Measurements from ENCODE around the gene DCAF6.
"Not testable (repeated sequence)": the region's sequence is repeated elsewhere in the genome, so short reads cannot be mapped to it uniquely, and the experiment has no call there.

The DCAF6 gene

GRCh38 chr1:168035345-168035744 is 98.9 kb downstream of the DCAF6 start:
- DNase-seq: no peak

GRCh38 chr1:168042362-168042761 is 105.9 kb downstream of the DCAF6 start:
- DNase-seq: no peak

GRCh38 chr1:168045311-168045710 is 108.8 kb downstream of the DCAF6 start:
- DNase-seq: no peak

GRCh38 chr1:168050307-168050706 is 113.8 kb downstream of the DCAF6 start:
- DNase-seq: no peak

- no peak for DNase-seq
Observed at GRCh38 chr1:168050880-168051279, 114.4 kb downstream of the DCAF6 start.

- DNase-seq: no peak
Observed at GRCh38 chr1:168053681-168054080, 117.2 kb downstream of the DCAF6 start.

GRCh38 chr1:168054117-168054516 is 117.6 kb downstream of the DCAF6 start:
- no peak for DNase-seq

GRCh38 chr1:168056152-168056551 is 119.7 kb downstream of the DCAF6 start:
- DNase-seq: not testable (repeated sequence)

GRCh38 chr1:168057355-168057754 is 120.9 kb downstream of the DCAF6 start:
- DNase-seq: no peak

GRCh38 chr1:168057921-168058320 is 121.4 kb downstream of the DCAF6 start:
- DNase-seq: no peak

GRCh38 chr1:168064216-168064615 is 127.7 kb downstream of the DCAF6 start:
- no peak for DNase-seq

GRCh38 chr1:168065506-168065905 is 129.0 kb downstream of the DCAF6 start:
- no peak for DNase-seq

GRCh38 chr1:168069384-168069783 is 132.9 kb downstream of the DCAF6 start:
- no peak for DNase-seq

GRCh38 chr1:168079761-168080160 is 143.3 kb downstream of the DCAF6 start:
- DNase-seq: no peak

GRCh38 chr1:168081373-168082007 is 145.0 kb downstream of the DCAF6 start:
- no peak for DNase-seq

- peak; percentile 44 for DNase-seq
Observed at GRCh38 chr1:168082008-168082876, 145.8 kb downstream of the DCAF6 start.

- no peak for DNase-seq
Observed at GRCh38 chr1:168083456-168084325, 147.2 kb downstream of the DCAF6 start.

GRCh38 chr1:168084396-168085231 is 148.1 kb downstream of the DCAF6 start:
- no peak for DNase-seq

- DNase-seq: no peak
Observed at GRCh38 chr1:168085401-168085872, 149.0 kb downstream of the DCAF6 start.

- DNase-seq: no peak
Observed at GRCh38 chr1:168086438-168086837, 150.0 kb downstream of the DCAF6 start.

GRCh38 chr1:168087696-168088095 is 151.2 kb downstream of the DCAF6 start:
- DNase-seq: no peak
